ENCODE results near the gene CD300LG. TPM values are rescaled to one million over a fixed set of nuclear protein-coding genes. Genes with fewer than 3 reads are reported as not detected.

CD300LG gene
- total RNA-seq, 4 donors from 2014 or later = 35.2 to 382 (median 96.5) TPM

DNA sequence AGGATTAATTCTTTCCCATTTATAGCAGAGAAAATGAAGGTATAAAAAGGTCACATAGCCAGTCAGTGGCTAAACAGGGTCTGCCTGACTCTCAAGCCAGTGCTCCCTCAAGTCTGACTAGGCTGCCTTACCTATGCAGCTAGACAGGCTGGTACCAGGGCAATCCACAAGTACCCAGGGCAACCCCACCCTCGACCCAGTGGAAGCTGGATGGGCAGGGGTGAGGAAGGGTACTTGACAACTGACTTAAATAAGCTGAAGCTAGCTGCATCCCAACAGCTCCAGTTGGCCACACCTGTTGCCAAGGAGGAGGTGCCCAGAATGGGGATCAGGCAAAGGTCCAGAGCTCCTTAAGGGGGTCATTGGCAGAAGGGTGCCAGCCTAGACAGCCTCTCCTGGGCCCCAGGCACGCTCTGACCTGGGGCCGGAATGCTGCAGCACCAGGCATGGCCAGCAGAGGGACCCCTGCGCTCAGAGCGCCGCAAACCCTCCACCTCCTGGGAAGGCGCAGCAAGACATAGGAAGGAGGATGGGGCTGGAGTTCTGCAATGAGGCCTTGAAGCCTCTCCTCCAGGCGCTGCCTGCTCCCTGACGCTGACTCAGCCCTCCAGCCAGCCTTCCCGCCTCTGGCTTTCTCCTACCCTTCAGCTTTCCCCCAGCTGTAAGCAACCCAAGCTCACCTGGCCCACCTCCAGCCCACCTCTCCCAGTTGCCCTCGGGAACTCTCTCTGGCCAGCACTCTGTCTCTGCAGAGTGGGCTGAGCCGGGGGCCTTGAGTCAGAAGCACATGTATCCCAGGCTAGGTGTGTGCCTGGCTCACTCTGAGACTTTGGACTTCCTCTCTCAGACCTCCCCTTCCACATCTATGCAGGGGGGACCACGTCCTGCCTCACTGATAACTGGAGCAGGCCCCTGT lies 31.5 kb downstream of the CD300LG start:
- DNase-seq (ENCODE audit: low spot score) = peak; percentile 70

DNA sequence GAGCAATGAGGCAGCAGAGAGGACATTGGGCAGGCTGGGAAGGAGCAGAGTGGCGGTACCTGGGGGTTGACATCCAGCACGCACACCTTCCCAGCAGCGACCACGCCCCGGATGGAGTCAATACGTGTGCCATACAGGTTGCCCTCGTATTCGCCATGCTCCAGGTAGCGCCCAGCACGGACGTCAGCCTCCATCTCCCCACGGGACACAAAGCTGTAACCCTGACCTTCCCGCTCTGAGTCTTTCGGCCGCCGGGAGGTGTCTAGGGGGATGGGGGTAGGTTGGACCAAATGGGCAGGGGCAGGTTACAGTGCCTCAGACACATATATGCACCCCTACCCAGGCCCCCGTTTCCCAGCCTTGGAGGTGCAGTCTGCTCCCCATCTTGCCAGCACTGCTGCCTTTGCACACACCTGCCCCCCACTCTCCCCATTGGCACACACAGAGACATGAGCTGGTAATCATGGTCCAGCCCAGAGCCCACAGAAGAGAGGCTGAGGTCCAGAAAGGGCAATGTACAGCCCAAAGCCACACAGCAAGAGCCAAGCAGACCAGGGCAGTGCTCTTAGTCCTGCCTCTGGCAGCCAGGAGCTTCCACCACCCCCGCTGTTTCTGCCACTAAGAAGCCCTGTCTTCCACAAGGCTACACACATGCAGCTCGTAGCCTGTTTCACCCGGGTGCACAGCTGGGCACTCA lies 32.9 kb downstream of the CD300LG start:
- TF ChIP-seq, protein P1, sequence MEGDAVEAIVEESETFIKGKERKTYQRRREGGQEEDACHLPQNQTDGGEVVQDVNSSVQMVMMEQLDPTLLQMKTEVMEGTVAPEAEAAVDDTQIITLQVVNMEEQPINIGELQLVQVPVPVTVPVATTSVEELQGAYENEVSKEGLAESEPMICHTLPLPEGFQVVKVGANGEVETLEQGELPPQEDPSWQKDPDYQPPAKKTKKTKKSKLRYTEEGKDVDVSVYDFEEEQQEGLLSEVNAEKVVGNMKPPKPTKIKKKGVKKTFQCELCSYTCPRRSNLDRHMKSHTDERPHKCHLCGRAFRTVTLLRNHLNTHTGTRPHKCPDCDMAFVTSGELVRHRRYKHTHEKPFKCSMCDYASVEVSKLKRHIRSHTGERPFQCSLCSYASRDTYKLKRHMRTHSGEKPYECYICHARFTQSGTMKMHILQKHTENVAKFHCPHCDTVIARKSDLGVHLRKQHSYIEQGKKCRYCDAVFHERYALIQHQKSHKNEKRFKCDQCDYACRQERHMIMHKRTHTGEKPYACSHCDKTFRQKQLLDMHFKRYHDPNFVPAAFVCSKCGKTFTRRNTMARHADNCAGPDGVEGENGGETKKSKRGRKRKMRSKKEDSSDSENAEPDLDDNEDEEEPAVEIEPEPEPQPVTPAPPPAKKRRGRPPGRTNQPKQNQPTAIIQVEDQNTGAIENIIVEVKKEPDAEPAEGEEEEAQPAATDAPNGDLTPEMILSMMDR (IDR thresholded peaks at IDR 0.05) = no peak
- no peak for DNase-seq (ENCODE audit: low spot score)
- no peak for ATAC-seq (ENCODE audit: low FRiP score)

More for the DNA sequence above, 31.5 kb downstream of the CD300LG start:
- ATAC-seq (ENCODE audit: low FRiP score) = peak; percentile 86
- TF ChIP-seq, protein P1 (IDR thresholded peaks at IDR 0.05) = peak in 2 of 3 donors; percentile 41 to 92

DNA sequence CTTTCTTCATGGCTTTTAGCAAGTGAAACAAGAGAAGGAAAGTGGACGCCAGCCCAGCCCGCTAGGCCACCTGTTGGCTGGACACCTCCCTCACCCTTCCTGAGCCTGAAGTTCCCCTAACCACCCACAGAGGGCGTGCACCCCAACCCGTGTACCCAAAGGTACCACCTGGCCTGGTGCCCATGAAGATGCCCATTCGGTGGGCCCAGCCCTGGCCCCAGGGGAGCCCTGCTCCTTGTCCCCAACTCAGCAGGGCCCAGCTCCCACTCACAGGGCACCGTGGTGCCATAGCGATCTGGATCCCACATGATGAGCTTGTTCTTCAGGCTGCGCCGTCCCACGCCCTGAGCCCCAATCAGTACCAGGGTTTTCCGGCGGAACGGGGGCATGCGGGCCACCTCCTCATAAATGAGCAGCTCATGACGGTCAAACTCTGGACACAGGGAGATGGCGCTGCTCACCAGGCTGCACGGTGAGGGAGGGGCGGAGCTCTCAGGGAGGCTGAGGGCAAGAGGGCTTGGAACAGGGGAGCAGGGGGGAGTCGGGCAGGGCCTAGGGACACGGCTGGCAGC lies 33.5 kb downstream of the CD300LG start:
- DNase-seq (ENCODE audit: low spot score) = no peak
- TF ChIP-seq, protein P1 (IDR thresholded peaks at IDR 0.05) = no peak
- no peak for ATAC-seq (ENCODE audit: low FRiP score)

DNA sequence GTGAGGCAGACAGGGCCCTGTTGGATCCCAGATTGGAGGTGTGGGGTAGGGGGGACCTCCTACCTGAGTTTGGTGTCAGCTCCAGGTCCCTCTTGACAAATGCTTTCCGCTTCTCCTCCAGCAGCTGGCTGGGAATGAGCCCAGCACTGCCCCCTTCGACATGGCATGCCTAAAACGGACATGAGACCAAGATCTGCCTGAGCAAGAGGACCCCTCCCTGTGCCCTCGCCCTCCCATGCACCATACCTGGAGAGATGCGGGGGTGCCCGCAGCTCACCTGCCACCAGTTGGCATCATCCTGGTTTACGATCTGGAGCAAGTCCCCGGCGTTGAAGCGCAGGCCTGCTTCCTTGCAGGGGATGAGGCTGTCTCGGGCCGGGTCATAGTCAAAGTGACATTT lies 34.2 kb downstream of the CD300LG start:
- TF ChIP-seq, protein P1 (IDR thresholded peaks at IDR 0.05) = no peak
- DNase-seq (ENCODE audit: low spot score) = no peak
- ATAC-seq (ENCODE audit: low FRiP score) = no peak

DNA sequence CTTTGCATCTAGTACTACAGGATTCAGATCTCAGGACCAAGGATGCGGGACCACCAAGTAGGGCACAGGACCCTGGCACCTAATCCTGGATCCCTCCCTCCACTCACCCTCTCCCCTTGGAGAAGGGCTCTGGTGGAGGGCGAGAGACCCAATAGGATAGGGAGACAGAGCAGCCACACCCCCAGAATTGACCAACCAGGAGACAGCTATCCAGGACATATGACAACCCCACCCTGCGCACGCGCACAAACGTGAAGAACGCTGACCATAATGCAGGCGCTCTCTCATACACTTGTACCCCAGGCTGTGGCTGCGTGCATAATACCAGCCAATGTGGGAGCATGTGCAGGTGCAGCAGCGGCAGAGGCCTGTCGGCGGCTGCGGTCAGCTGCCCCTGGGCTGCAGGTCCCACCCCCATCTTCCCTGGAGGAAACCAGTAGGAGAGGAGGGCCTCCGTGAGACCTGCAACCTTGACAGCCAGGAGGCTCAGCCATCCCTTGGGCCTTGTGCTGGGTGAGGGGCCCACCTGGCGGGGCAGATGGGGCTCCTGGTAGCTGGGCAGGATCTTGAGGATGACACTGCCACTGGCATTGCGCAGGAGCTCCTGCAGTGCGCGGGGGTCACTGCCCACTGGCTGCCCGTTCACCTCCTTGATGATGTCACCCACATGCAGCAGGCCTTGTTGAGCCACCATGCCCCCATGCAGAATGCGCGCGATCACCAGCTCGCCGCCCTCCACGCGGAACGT lies 35.0 kb downstream of the CD300LG start:
- DNase-seq (ENCODE audit: low spot score) = no peak
- ATAC-seq (ENCODE audit: low FRiP score) = no peak
- TF ChIP-seq, protein P1 (IDR thresholded peaks at IDR 0.05) = no peak

DNA sequence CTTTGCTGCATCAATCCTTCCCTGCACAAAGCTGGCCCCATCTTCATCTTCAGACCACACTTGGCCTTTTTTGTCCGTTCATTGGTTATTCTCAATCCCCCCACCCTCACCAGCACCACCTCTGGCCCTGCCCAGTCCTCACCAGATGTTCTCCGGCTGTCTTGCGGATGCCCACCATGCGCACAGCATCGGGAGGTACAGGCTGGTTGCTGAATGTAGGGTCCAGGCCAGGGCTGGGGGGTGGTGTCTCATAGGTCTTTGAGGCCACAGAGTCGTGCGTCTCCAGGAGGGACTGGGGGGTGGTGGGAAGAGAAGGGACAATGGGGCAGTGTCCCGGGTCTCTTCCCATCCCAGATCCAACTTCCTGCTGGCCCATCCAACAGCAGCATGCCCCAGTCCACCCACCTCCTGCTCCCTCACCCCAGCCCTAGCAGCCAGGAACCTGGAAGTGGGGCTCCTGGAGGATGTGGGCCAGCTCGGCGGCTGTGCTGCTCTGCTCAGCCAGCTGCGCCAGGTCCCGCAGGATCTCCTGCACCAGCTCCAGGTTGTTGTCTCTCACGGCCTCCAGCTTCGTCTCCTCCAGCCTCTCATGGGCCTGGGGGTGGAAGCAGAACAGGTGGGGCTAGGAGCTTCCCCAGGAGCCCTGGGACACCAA lies 35.9 kb downstream of the CD300LG start:
- TF ChIP-seq, protein P1 (IDR thresholded peaks at IDR 0.05) = no peak
- DNase-seq (ENCODE audit: low spot score) = no peak
- ATAC-seq (ENCODE audit: low FRiP score) = no peak
